GM11168 (cell line): ENCODE data around the gene FGR.
"Not testable (repeated sequence)": the region's sequence is repeated elsewhere in the genome, so short reads cannot be mapped to it uniquely, and the experiment has no call there.

ENCODE experiments used
- in situ Hi-C: fragments of 300-500 bp; cut with MboI; formaldehyde crosslinking; loops from one replicate; pipeline ENCODE4 v1.12.0; 2022; ENCODE audit warnings: low sequenced_read_pairs; ENCODE audit not compliant: unreplicated experiment

Gene FGR

GRCh38 chr1:27661412-27662075, 26.6 kb upstream of the FGR start:
- in situ Hi-C loops = no loop called here

GRCh38 chr1:27660300-27660835, 25.4 kb upstream of the FGR start:
- in situ Hi-C loops = no loop called here

- in situ Hi-C loops = loop anchor here (5.0 kb wide), 1 partner anchor 52 kb away; no protein-coding TSS in a partner anchor
Observed at GRCh38 chr1:27659497-27660299, 24.7 kb upstream of the FGR start.

- in situ Hi-C loops = loop anchor here (5.0 kb wide), 1 partner anchor 52 kb away; no protein-coding TSS in a partner anchor
Observed at GRCh38 chr1:27658951-27659496, 24.0 kb upstream of the FGR start.

GRCh38 chr1:27656157-27656893, 21.3 kb upstream of the FGR start:
- in situ Hi-C loops = loop anchor here (5.0 kb wide), 1 partner anchor 49 kb away; no protein-coding TSS in a partner anchor

GRCh38 chr1:27655151-27655937, 20.4 kb upstream of the FGR start:
- in situ Hi-C loops = loop anchor here (5.0 kb wide), 1 partner anchor 48 kb away; no protein-coding TSS in a partner anchor

GRCh38 chr1:27652111-27652864, 17.3 kb upstream of the FGR start:
- in situ Hi-C loops = no loop called here

GRCh38 chr1:27650539-27651175, 15.7 kb upstream of the FGR start:
- in situ Hi-C loops = no loop called here

- in situ Hi-C loops = no loop called here
Observed at GRCh38 chr1:27650171-27650538, 15.2 kb upstream of the FGR start.

GRCh38 chr1:27649306-27649635, 14.3 kb upstream of the FGR start:
- in situ Hi-C loops = no loop called here

GRCh38 chr1:27648602-27649305, 13.8 kb upstream of the FGR start:
- in situ Hi-C loops = no loop called here

- in situ Hi-C loops = no loop called here
Observed at GRCh38 chr1:27647328-27647727, 12.3 kb upstream of the FGR start.

GRCh38 chr1:27646676-27647075, 11.7 kb upstream of the FGR start:
- in situ Hi-C loops = no loop called here

GRCh38 chr1:27645071-27645415, 10.1 kb upstream of the FGR start:
- in situ Hi-C loops = no loop called here

- in situ Hi-C loops = no loop called here
Observed at GRCh38 chr1:27644369-27645070, 9.5 kb upstream of the FGR start.

GRCh38 chr1:27643600-27644368, 8.8 kb upstream of the FGR start:
- in situ Hi-C loops = no loop called here

- in situ Hi-C loops = not testable (repeated sequence)
Observed at GRCh38 chr1:27640514-27640913, 5.5 kb upstream of the FGR start.
